Endothelial cell of umbilical vein (primary cell): ENCODE measurements around the gene OR13A1. TPM values are rescaled to one million over a fixed set of nuclear protein-coding genes. Genes with fewer than 3 reads are reported as not detected.
"Not testable (repeated sequence)": the region's sequence is repeated elsewhere in the genome, so short reads cannot be mapped to it uniquely, and the experiment has no call there.

Source experiments
- BruUV-seq: library from RNA; stranded (reverse); fragments of 400-500 nt; replicated peaks from 2 replicates; lab custom pipeline; 2021; lab: Mats Ljungman, UMichigan
- CTCF ChIA-PET: fragments of 300-600, 350-600 bp; sonication (Branson Sonifier 250); formaldehyde crosslinking; loops from one replicate; lab custom pipeline; 2021; ENCODE audit warnings: antibody characterized with exemption, inconsistent platforms; lab: Charles Lee
- POLR2A ChIA-PET: fragments of 300-600, 350-600 bp; sonication (Branson Sonifier 250); formaldehyde crosslinking; loops from one replicate; lab custom pipeline; 2021; ENCODE audit warnings: antibody characterized with exemption, inconsistent platforms; lab: Charles Lee
- DNase-seq: peaks from one replicate; pipeline ENCODE4 v3.0.0-alpha.2; 2011; ENCODE audit warnings: low read depth, low spot score
- FAIRE-seq: peaks from 2 replicates; lab custom pipeline; 2011; peaks lifted over from hg19 to GRCh38; lab: Jason Lieb, UNC
- H2AFZ ChIP-seq: 2 replicates; pipeline ENCODE4 v1.6.0; 2012; ENCODE audit warnings: low read depth, low read length, control low read depth, inconsistent platforms
- H3K27ac ChIP-seq: 2 replicates; pipeline ENCODE4 v1.5.1; 2011; ENCODE audit warnings: low read depth, mild to moderate bottlenecking, control low read depth, low read length, moderate library complexity; ENCODE audit not compliant: insufficient read depth
- H3K27me3 ChIP-seq, 2 experiments: 2 replicates each; pipeline versions ENCODE4 v1.6.0 to v1.6.1; 2011; ENCODE audit warnings: low read length in 2 of 2, mixed read lengths in 1 of 2; ENCODE audit not compliant: control insufficient read depth in 2 of 2, insufficient read depth in 2 of 2
- H3K36me3 ChIP-seq, 2 experiments: 2 replicates in 1 of 2; 3 replicates in 1 of 2; pipeline ENCODE4 v1.5.1; 2011; ENCODE audit warnings: low read length in 2 of 2, mild to moderate bottlenecking in 1 of 2, moderate library complexity in 1 of 2; ENCODE audit not compliant: control insufficient read depth in 2 of 2, insufficient read depth in 2 of 2; ENCODE audit errors: extremely low read depth in 1 of 2
- H3K4me1 ChIP-seq: 3 replicates; pipeline ENCODE4 v1.5.1; 2011; ENCODE audit warnings: mild to moderate bottlenecking, low read length; ENCODE audit not compliant: control insufficient read depth, insufficient read depth; ENCODE audit errors: extremely low read depth
- H3K4me2 ChIP-seq: 2 replicates; pipeline ENCODE4 v1.6.1; 2011; ENCODE audit warnings: low read length, control low read depth, mixed read lengths; ENCODE audit not compliant: insufficient read depth
- H3K4me3 ChIP-seq, 3 experiments: fragments of 200-600 bp in 1 of 3; sonication (generic), shearing (Covaris generic) in 1 of 3; replicated peaks in 1 of 3; 2 replicates each; pipeline ENCODE4 v1.5.1; 2011 to 2016; ENCODE audit warnings: control low read depth in 3 of 3, low read length in 3 of 3, mild to moderate bottlenecking in 2 of 3, inconsistent platforms in 1 of 3, low read depth in 1 of 3, moderate library complexity in 1 of 3; ENCODE audit not compliant: insufficient read depth in 1 of 3
- H3K79me2 ChIP-seq: 2 replicates; pipeline ENCODE4 v1.6.0; 2012; ENCODE audit warnings: low read length, inconsistent platforms; ENCODE audit not compliant: control insufficient read depth, insufficient read depth
- H3K9ac ChIP-seq: replicated peaks from 2 replicates; pipeline ENCODE3; 2011; ENCODE audit warnings: low read length, control low read depth; ENCODE audit not compliant: insufficient read depth; ENCODE audit errors: extremely low read depth
- H3K9me1 ChIP-seq: replicated peaks from 3 replicates; pipeline ENCODE4 v1.6.0; 2011; ENCODE audit warnings: mild to moderate bottlenecking, low read length; ENCODE audit not compliant: control insufficient read depth, insufficient read depth; ENCODE audit errors: extremely low read depth
- H3K9me3 ChIP-seq: replicated peaks from 2 replicates; pipeline ENCODE4 v1.5.1; 2012; ENCODE audit warnings: low read length, inconsistent platforms; ENCODE audit not compliant: control insufficient read depth, insufficient read depth
- H4K20me1 ChIP-seq: replicated peaks from 2 replicates; pipeline ENCODE3; 2011; ENCODE audit warnings: mild to moderate bottlenecking, low read length; ENCODE audit not compliant: control insufficient read depth, insufficient read depth; ENCODE audit errors: extremely low read depth
- EZH2 ChIP-seq: IDR thresholded peaks from 2 replicates; pipeline ENCODE4 v1.6.1; 2012; ENCODE audit warnings: borderline replicate concordance, low read depth, mild to moderate bottlenecking, moderate library complexity, low read length, inconsistent platforms; ENCODE audit not compliant: severe bottlenecking
- GATA2 ChIP-seq: IDR thresholded peaks from 2 replicates; pipeline ENCODE4 v1.7.0; 2011; ENCODE audit warnings: low read depth, mild to moderate bottlenecking, moderate library complexity, mixed read lengths, low read length; ENCODE audit not compliant: insufficient read length, insufficient read depth
- MYC ChIP-seq: IDR thresholded peaks from one replicate; pipeline ENCODE4 v1.6.1; 2011; ENCODE audit warnings: mild to moderate bottlenecking, low read depth, low read length
- POLR2A ChIP-seq: IDR thresholded peaks from 2 replicates; pipeline ENCODE4 v1.6.1; 2012; ENCODE audit warnings: low read depth, mild to moderate bottlenecking, control low read depth, low read length
- POLR2AphosphoS5 ChIP-seq: IDR thresholded peaks from 2 replicates; pipeline ENCODE4 v1.6.1; 2012; ENCODE audit warnings: low read depth, mild to moderate bottlenecking, control low read depth, low read length, moderate library complexity; ENCODE audit not compliant: insufficient read depth
- dilution Hi-C: fragments of 300-500 bp; cut with MboI; formaldehyde crosslinking; loops from one replicate; pipeline ENCODE4 v1.15.0; 2019; ENCODE audit warnings: low sequenced_read_pairs; ENCODE audit not compliant: extremely low pct_ligation_motif_present
- intact Hi-C: fragments of 100-400 bp; cut with micrococcal nuclease; formaldehyde crosslinking; loops from one replicate; pipeline ENCODE4 v1.10.0; 2022
- polyA plus RNA-seq, 4 experiments: library from polyadenylated mRNA; depleted of rRNA in 3 of 4; stranded (reverse) in 3 of 4; unstranded in 1 of 4; fragments of >200 nt; gene quantifications; 2 replicates each; pipeline versions ENCODE4 v1.2.1 to v1.2.3, GENCODE V29; 2011 to 2012; ENCODE audit warnings: missing spikeins in 1 of 4
- total RNA-seq: library from RNA; stranded (reverse); gene quantifications from 2 replicates; pipeline ENCODE4 v1.2.3, GENCODE V29; 2021
- TF ChIP-seq, protein P1 (sequence below), 2 donors: IDR thresholded peaks; 1 replicate in 1 of 2; 2 replicates in 1 of 2; pipeline ENCODE4 v1.5.1; 2011; ENCODE audit warnings: low read length in 2 of 2, mild to moderate bottlenecking in 2 of 2, moderate library complexity in 2 of 2, control low read depth in 1 of 2, inconsistent platforms in 1 of 2, low read depth in 1 of 2; ENCODE audit not compliant: insufficient read depth in 1 of 2; ENCODE audit errors: extremely low read depth in 1 of 2
- TF ChIP-seq, protein P2 (sequence below): IDR thresholded peaks from 2 replicates; pipeline ENCODE4 v1.6.1; 2011; ENCODE audit not compliant: insufficient read depth, insufficient read length

The OR13A1 gene
- total and polyA plus RNA-seq, 2 donors (not counting 3 experiments of a cell fraction or from before 2014, with no cell fraction given), result not detected

DNA sequence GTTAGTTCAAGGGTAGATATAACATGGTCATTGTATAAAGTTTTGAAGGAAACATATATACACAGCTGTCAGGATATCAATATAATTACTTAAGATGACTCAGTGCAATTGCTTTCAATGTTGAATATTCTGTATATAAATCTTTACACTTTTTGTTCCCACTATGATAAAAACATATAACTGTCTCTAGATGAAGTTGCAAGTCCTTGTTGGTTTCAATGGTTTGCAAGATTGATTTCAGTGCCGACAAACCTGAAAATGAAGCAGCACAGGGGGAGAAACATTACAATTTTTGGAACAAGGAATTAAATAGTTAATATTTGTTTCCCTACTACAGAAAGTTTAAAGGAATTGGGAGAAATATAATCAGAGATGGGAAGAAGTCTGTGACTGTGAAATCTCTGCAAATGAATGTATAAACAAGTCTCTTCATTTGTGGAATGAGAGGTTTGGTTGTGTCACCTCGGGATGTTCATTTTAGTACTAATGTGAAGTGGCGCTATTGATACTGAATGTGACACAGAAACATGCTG, 54.1 kb downstream of the OR13A1 start:
- BruUV-seq, result no TSS peak
- no peaks in the 10 kb centered on the region for H3K79me2 ChIP-seq
- no peaks in the 10 kb centered on the region for H4K20me1 ChIP-seq
- H3K4me2 ChIP-seq, result no peak overlapping the region
- peaks cover 5% of the 10 kb centered on the region in 2 experiments for H3K27me3 ChIP-seq
- H3K4me1 ChIP-seq, result no peaks in the 10 kb centered on the region
- no peak for DNase-seq
- ChIA-PET CTCF (no interaction called here), POLR2A (no interaction called here)
- no peak overlapping the region for H3K4me3 ChIP-seq
- H3K9ac ChIP-seq, result no peak overlapping the region
- intact Hi-C loops (no loop called here), dilution Hi-C loops (no loop called here)
- no peak for FAIRE-seq
- no peaks in the 10 kb centered on the region for H3K9me3 ChIP-seq
- no peaks in the 10 kb centered on the region for H3K9me1 ChIP-seq
- TF ChIP-seq MYC (no peak), POLR2AphosphoS5 (no peak), EZH2 (no peak), POLR2A (no peak), GATA2 (no peak)
- TF ChIP-seq, protein P1, sequence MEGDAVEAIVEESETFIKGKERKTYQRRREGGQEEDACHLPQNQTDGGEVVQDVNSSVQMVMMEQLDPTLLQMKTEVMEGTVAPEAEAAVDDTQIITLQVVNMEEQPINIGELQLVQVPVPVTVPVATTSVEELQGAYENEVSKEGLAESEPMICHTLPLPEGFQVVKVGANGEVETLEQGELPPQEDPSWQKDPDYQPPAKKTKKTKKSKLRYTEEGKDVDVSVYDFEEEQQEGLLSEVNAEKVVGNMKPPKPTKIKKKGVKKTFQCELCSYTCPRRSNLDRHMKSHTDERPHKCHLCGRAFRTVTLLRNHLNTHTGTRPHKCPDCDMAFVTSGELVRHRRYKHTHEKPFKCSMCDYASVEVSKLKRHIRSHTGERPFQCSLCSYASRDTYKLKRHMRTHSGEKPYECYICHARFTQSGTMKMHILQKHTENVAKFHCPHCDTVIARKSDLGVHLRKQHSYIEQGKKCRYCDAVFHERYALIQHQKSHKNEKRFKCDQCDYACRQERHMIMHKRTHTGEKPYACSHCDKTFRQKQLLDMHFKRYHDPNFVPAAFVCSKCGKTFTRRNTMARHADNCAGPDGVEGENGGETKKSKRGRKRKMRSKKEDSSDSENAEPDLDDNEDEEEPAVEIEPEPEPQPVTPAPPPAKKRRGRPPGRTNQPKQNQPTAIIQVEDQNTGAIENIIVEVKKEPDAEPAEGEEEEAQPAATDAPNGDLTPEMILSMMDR (IDR thresholded peaks at IDR 0.05; ENCODE audit: extremely low read depth in 1 of 2, insufficient read depth in 1 of 2, low read depth in 1 of 2, low read length in 2 of 2), result no peak
- TF ChIP-seq, protein P2, sequence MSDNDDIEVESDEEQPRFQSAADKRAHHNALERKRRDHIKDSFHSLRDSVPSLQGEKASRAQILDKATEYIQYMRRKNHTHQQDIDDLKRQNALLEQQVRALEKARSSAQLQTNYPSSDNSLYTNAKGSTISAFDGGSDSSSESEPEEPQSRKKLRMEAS, result no peak
- H3K36me3 ChIP-seq, result no peaks in the 10 kb centered on the region
- H2AFZ ChIP-seq, result no peak overlapping the region
- H3K27ac ChIP-seq, result no peak overlapping the region

DNA sequence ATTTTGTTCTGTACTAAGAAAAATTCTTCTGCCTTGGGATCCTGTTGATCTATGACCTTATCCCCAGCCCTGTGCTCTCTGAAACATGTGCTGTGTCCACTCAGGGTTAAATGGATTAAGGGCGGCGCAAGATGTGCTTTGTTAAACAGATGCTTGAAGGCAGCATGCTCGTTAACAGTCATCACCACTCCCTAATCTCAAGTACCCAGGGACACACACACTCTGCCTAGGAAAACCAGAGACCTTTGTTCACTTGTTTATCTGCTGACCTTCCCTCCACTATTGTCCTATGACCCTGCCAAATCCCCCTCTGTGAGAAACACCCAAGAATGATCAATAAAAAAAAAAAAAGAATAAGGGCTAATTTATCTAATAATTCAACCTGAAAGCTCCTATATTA, 54.8 kb downstream of the OR13A1 start:
- dilution Hi-C loops, H2AFZ ChIP-seq, FAIRE-seq: not testable (repeated sequence)

DNA sequence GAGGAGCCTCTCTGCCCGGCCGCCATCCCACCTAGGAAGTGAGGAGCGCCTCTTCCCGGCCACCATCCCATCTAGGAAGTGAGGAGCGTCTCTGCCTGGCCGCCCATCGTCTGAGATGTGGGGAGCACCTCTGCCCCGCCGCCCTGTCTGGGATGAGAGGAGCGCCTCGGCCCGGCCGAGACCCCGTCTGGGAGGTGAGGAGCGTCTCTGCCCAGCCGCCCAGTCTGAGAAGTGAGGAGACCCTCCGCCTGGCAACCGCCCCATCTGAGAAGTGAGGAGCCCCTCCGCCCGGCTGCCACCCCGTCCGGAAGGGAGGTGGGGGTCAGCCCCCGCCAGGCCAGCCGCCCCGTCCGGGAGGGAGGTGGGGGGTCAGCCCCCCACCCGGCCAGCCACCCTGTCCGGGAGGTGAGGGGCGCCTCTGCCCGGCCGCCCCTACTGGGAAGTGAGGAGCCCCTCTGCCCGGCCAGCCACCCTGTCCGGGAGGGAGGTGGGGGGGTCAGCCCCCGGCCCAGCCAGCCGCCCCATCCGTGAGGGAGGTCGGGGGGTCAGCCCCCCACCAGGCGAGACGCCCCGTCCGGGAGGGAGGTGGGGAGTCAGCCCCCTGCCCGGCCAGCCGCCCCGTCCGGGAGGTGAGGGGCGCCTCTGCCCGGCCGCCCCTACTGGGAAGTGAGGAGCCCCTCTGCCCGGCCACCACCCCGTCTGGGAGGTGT, 55.5 kb downstream of the OR13A1 start:
- FAIRE-seq, H3K4me3 ChIP-seq, H3K27me3 ChIP-seq, H2AFZ ChIP-seq, H3K9ac ChIP-seq, intact Hi-C loops, H3K36me3 ChIP-seq, CTCF ChIA-PET, H3K4me2 ChIP-seq, H3K4me1 ChIP-seq, H3K9me3 ChIP-seq, H3K27ac ChIP-seq, H3K9me1 ChIP-seq, POLR2A ChIA-PET, dilution Hi-C loops, DNase-seq, H4K20me1 ChIP-seq, H3K79me2 ChIP-seq, BruUV-seq: not testable (repeated sequence)

More for the DNA sequence above, 54.8 kb downstream of the OR13A1 start:
- H3K4me1 ChIP-seq, H3K36me3 ChIP-seq, intact Hi-C loops, CTCF ChIA-PET, H3K9me3 ChIP-seq, H4K20me1 ChIP-seq, DNase-seq, H3K9ac ChIP-seq, H3K4me3 ChIP-seq, BruUV-seq, H3K4me2 ChIP-seq, H3K79me2 ChIP-seq, POLR2A ChIA-PET, H3K27ac ChIP-seq, H3K27me3 ChIP-seq, H3K9me1 ChIP-seq: not testable (repeated sequence)
